Measurements from ENCODE around the gene BICRA. TPM values are rescaled to one million over a fixed set of nuclear protein-coding genes. Genes with fewer than 3 reads are reported as not detected.
"Not testable (repeated sequence)": the region's sequence is repeated elsewhere in the genome, so short reads cannot be mapped to it uniquely, and the experiment has no call there.

The BICRA gene
- total RNA-seq, 1 donor from 2014 or later = 13.4 TPM

DNA sequence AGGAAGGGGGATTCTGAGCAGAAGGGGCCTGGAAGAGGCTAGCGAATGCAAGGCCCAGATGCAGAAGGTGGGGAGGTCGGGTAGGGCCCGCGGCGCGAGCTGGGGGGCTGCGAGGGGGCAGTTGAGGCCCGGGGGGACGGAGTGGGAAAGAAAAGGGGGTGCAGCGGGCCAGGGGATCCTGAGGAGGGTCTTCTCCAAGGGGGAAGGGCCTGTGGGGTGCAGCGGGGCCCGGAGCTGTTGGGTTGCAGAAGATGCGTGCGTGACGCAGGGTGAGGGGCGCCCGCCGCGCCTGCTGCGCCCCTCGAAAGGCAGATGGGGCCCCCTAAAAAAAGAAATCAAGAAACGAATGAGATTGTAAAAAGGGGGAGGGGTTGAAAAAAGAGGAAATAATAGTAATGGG, 36.3 kb upstream of the BICRA start:
- peaks cover 6% of the 10 kb centered on the region for H3K27me3 Mint-ChIP-seq (ENCODE audit: low read depth)
- no peak for DNase-seq (ENCODE audit: low spot score)
- TF ChIP-seq, protein P1, sequence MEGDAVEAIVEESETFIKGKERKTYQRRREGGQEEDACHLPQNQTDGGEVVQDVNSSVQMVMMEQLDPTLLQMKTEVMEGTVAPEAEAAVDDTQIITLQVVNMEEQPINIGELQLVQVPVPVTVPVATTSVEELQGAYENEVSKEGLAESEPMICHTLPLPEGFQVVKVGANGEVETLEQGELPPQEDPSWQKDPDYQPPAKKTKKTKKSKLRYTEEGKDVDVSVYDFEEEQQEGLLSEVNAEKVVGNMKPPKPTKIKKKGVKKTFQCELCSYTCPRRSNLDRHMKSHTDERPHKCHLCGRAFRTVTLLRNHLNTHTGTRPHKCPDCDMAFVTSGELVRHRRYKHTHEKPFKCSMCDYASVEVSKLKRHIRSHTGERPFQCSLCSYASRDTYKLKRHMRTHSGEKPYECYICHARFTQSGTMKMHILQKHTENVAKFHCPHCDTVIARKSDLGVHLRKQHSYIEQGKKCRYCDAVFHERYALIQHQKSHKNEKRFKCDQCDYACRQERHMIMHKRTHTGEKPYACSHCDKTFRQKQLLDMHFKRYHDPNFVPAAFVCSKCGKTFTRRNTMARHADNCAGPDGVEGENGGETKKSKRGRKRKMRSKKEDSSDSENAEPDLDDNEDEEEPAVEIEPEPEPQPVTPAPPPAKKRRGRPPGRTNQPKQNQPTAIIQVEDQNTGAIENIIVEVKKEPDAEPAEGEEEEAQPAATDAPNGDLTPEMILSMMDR (IDR thresholded peaks at IDR 0.05) = no peak
- H3K27ac Mint-ChIP-seq (ENCODE audit: unreplicated experiment) = no peak overlapping the region
- no peaks in the 10 kb centered on the region for H3K4me1 Mint-ChIP-seq (ENCODE audit: low read depth)
- no peak overlapping the region for H3K4me3 Mint-ChIP-seq (ENCODE audit: unreplicated experiment)
- no peaks in the 10 kb centered on the region for H3K9me3 Mint-ChIP-seq (ENCODE audit: low read depth)
- H3K36me3 Mint-ChIP-seq (ENCODE audit: low read depth) = no peaks in the 10 kb centered on the region

- TF ChIP-seq, protein P1 (IDR thresholded peaks at IDR 0.05) = no peak
- no peak within 1 kb of the TSS for H3K27ac Mint-ChIP-seq (ENCODE audit: unreplicated experiment)
Observed at GRCh38 chr19:47573071-47574026, 35.6 kb upstream of the BICRA start, which contains the start of gene ZNF541. Gene ZNF541, minus strand, starts transcription at chr19:47573148. Its CDS starts 17,292 bp downstream, at chr19:47555856.

DNA sequence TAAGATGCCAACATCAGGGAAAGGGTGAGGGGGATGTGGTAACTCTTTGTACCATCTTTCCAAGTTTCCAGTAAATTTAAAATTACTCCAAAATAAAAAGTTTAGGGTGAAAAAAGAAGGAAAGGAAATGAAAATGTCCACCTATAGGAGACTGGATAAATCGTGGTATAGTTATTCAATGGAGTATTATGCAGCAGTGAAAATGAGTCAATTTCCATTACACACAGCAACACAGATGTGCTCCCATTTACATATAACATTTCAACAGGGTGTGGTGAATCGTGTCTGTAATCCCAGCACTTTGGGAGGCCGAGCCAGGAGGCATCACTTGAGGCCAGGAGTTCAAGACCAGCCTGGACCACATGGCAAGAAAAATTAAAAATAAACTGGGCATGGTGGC, 28.5 kb upstream of the BICRA start:
- no peaks in the 10 kb centered on the region for H3K9me3 Mint-ChIP-seq (ENCODE audit: low read depth)
- no peak for DNase-seq (ENCODE audit: low spot score)
- TF ChIP-seq, protein P1 (IDR thresholded peaks at IDR 0.05) = no peak
- H3K36me3 Mint-ChIP-seq (ENCODE audit: low read depth) = no peaks in the 10 kb centered on the region
- H3K4me3 Mint-ChIP-seq (ENCODE audit: unreplicated experiment) = no peak overlapping the region
- H3K27me3 Mint-ChIP-seq (ENCODE audit: low read depth) = peaks cover 2% of the 10 kb centered on the region
- H3K27ac Mint-ChIP-seq (ENCODE audit: unreplicated experiment) = no peak overlapping the region
- H3K4me1 Mint-ChIP-seq (ENCODE audit: low read depth) = peaks cover 6% of the 10 kb centered on the region

More at GRCh38 chr19:47573071-47574026, 35.6 kb upstream of the BICRA start, which contains the start of gene ZNF541:
- H3K27me3 Mint-ChIP-seq (ENCODE audit: low read depth) = peaks cover 6% of the 10 kb centered on the region
- no peak within 1 kb of the TSS for H3K4me3 Mint-ChIP-seq (ENCODE audit: unreplicated experiment)
- H3K36me3 Mint-ChIP-seq (ENCODE audit: low read depth) = no peaks in the 10 kb centered on the region
- no peaks in the 10 kb centered on the region for H3K9me3 Mint-ChIP-seq (ENCODE audit: low read depth)
- DNase-seq (ENCODE audit: low spot score) = no peak
- H3K4me1 Mint-ChIP-seq (ENCODE audit: low read depth) = no peaks in the 10 kb centered on the region

- Mint-ChIP-seq H3K4me3 (ENCODE audit: unreplicated experiment) (no peak overlapping the region), H3K4me1 (ENCODE audit: low read depth) (peaks cover 6% of the 10 kb centered on the region), H3K27ac (ENCODE audit: unreplicated experiment) (no peak overlapping the region), H3K27me3 (ENCODE audit: low read depth) (peaks cover 2% of the 10 kb centered on the region), H3K36me3 (ENCODE audit: low read depth) (no peaks in the 10 kb centered on the region), H3K9me3 (ENCODE audit: low read depth) (peaks cover 5% of the 10 kb centered on the region)
- TF ChIP-seq, protein P1 (IDR thresholded peaks at IDR 0.05) = no peak
- no peak for DNase-seq (ENCODE audit: low spot score)
Observed at GRCh38 chr19:47581605-47582319, 27.2 kb upstream of the BICRA start.

DNA sequence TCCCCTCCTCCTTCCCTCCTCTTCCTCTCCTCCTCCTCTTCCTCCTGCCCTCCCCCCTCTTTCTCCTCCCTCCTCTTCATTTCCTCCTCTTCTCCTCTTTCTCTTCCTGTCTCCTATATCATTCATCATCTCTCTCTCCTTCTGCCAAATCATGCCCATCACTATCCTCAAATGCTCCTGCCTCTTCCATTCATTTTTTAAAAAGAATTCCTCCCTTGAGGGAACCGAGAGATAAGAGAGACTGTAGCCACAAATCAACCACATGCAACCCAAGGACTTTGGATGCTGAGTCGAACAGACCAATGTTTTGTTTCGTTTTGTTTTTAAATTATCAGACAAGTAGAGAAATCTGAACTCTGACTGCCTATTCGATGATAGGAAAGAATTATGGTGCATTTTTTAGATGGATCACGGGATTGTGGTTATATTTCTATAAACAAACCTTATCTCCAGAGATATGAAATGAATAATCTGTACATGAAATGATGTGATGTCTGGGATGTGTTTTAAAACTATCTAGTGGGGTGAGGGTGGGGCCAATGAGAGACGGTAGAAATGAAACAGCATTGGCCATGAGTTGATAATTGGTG, 26.5 kb upstream of the BICRA start:
- Mint-ChIP-seq H3K9me3 (ENCODE audit: low read depth) (peaks cover 5% of the 10 kb centered on the region), H3K4me3 (ENCODE audit: unreplicated experiment) (no peak overlapping the region), H3K27me3 (ENCODE audit: low read depth) (peaks cover 2% of the 10 kb centered on the region), H3K4me1 (ENCODE audit: low read depth) (peaks cover 6% of the 10 kb centered on the region), H3K27ac (ENCODE audit: unreplicated experiment) (peak overlapping the region; percentile 68), H3K36me3 (ENCODE audit: low read depth) (no peaks in the 10 kb centered on the region)
- no peak for DNase-seq (ENCODE audit: low spot score)
- TF ChIP-seq, protein P1 (IDR thresholded peaks at IDR 0.05) = no peak

DNA sequence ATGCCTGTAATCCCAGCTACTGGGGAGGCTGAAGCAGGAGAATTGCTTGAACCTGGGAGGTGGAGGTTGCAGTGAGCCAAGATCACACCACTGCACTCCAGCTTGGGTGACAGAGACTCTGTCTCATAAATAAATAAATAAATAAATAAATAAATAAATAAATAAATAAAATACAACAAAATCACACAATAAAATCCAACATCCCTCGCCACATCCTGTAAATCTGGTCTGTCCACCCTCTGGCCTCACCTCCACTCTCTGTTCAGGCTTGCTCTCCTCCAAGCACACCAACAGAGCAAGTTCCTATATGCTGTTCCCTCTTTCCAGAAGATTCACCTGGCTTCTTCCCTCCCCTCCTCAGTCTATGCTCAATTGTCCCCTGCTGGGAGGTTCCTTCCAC, 25.8 kb upstream of the BICRA start:
- H3K4me1 Mint-ChIP-seq (ENCODE audit: low read depth); H3K4me3 Mint-ChIP-seq (ENCODE audit: unreplicated experiment); DNase-seq (ENCODE audit: low spot score); H3K9me3 Mint-ChIP-seq (ENCODE audit: low read depth); H3K27me3 Mint-ChIP-seq (ENCODE audit: low read depth); H3K36me3 Mint-ChIP-seq (ENCODE audit: low read depth); H3K27ac Mint-ChIP-seq (ENCODE audit: unreplicated experiment): not testable (repeated sequence)
